IPS-15b (cell line): ENCODE data around the gene KCNMB4.

Experiments
- H3K27me3 ChIP-seq: one replicate; pipeline ENCODE4 v1.6.1; 2013; ENCODE audit warnings: low read length; ENCODE audit not compliant: control insufficient read depth, insufficient read depth
- H3K36me3 ChIP-seq: one replicate; pipeline ENCODE4 v1.6.1; 2013; ENCODE audit warnings: low read length; ENCODE audit not compliant: control insufficient read depth, insufficient read depth
- H3K4me1 ChIP-seq: one replicate; pipeline ENCODE4 v1.6.1; 2013; ENCODE audit warnings: mild to moderate bottlenecking, low read length; ENCODE audit not compliant: control insufficient read depth, insufficient read depth
- H3K4me3 ChIP-seq: one replicate; pipeline ENCODE4 v1.5.1; 2013; ENCODE audit warnings: low read depth, low read length
- H3K9ac ChIP-seq: one replicate; pipeline ENCODE4 v1.6.1; 2013; ENCODE audit warnings: low read depth, mild to moderate bottlenecking, low read length
- H3K9me3 ChIP-seq: one replicate; pipeline ENCODE4 v1.6.1; 2013; ENCODE audit warnings: mild to moderate bottlenecking, low read length; ENCODE audit not compliant: control insufficient read depth, insufficient read depth

The KCNMB4 gene

DNA sequence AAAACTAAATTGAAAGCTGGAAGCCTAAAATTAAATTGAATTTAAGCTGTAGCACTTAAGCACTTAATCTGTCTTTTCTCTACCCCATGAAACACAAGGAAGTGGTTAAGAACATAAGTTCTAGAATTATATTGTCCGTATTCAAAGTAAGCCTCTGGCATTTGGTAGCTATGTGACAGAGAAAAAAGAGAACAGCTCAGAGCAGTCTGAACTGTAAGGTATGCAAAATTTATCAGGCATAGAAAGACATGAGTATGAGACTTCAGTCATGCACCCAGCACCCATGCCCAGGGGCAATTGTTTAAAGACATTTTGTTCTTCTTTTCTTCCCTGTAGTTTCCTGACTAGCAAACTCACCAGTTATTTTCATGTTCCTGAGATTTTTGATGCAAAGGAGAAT, 116.7 kb downstream of the KCNMB4 start:
- H3K4me1 ChIP-seq: no peaks in the 10 kb centered on the region

More for the DNA sequence above, 116.7 kb downstream of the KCNMB4 start:
- Histone ChIP-seq H3K9me3 (no peaks in the 10 kb centered on the region), H3K36me3 (no peaks in the 10 kb centered on the region), H3K27me3 (no peaks in the 10 kb centered on the region), H3K4me3 (no peak overlapping the region), H3K9ac (no peak overlapping the region)
